Measurements from ENCODE around the gene NR1I3. TPM values are rescaled to one million over a fixed set of nuclear protein-coding genes. Genes with fewer than 3 reads are reported as not detected.
"Not testable (repeated sequence)": the region's sequence is repeated elsewhere in the genome, so short reads cannot be mapped to it uniquely, and the experiment has no call there.

NR1I3 gene
- total RNA-seq, 1 donor from 2014 or later = not detected

GRCh38 chr1:161259345-161259702, 21.3 kb upstream of the NR1I3 start:
- Mint-ChIP-seq H3K9me3 (ENCODE audit: unreplicated experiment) (peaks cover 11% of the 10 kb centered on the region), H3K36me3 (ENCODE audit: low read depth, unreplicated experiment) (peaks cover 22% of the 10 kb centered on the region), H3K4me1 (ENCODE audit: unreplicated experiment) (peaks cover 6% of the 10 kb centered on the region), H3K27ac (ENCODE audit: unreplicated experiment) (no peak overlapping the region), H3K27me3 (ENCODE audit: unreplicated experiment) (peaks cover 20% of the 10 kb centered on the region), H3K4me3 (ENCODE audit: unreplicated experiment) (peak overlapping the region; percentile 51)
- no peak for DNase-seq (ENCODE audit: low spot score)
- TF ChIP-seq CTCF (IDR thresholded peaks at IDR 0.05; ENCODE audit: unreplicated experiment) = no peak

- Mint-ChIP-seq H3K9me3 (ENCODE audit: unreplicated experiment) (peaks cover 11% of the 10 kb centered on the region), H3K36me3 (ENCODE audit: low read depth, unreplicated experiment) (peaks cover 22% of the 10 kb centered on the region), H3K27ac (ENCODE audit: unreplicated experiment) (peak within 1 kb of the TSS; percentile 74), H3K4me1 (ENCODE audit: unreplicated experiment) (peaks cover 6% of the 10 kb centered on the region), H3K4me3 (ENCODE audit: unreplicated experiment) (peak within 1 kb of the TSS; percentile 85), H3K27me3 (ENCODE audit: unreplicated experiment) (peaks cover 20% of the 10 kb centered on the region)
- no peak for TF ChIP-seq CTCF (IDR thresholded peaks at IDR 0.05; ENCODE audit: unreplicated experiment)
- peak; percentile 47 for DNase-seq (ENCODE audit: low spot score)
Observed at GRCh38 chr1:161258439-161259344, 20.7 kb upstream of the NR1I3 start, which contains the start of gene PCP4L1. Gene PCP4L1 (plus strand): TSS chr1:161258745. CDS start chr1:161258975, 230 bp downstream.

GRCh38 chr1:161257109-161257508, 19.1 kb upstream of the NR1I3 start:
- H3K4me1 Mint-ChIP-seq (ENCODE audit: unreplicated experiment); H3K27ac Mint-ChIP-seq (ENCODE audit: unreplicated experiment); H3K4me3 Mint-ChIP-seq (ENCODE audit: unreplicated experiment): not testable (repeated sequence)
- Mint-ChIP-seq H3K36me3 (ENCODE audit: low read depth, unreplicated experiment) (peaks cover 22% of the 10 kb centered on the region), H3K9me3 (ENCODE audit: unreplicated experiment) (peaks cover 11% of the 10 kb centered on the region), H3K27me3 (ENCODE audit: unreplicated experiment) (peaks cover 20% of the 10 kb centered on the region)
- DNase-seq (ENCODE audit: low spot score) = peak; percentile 11

- H3K36me3 Mint-ChIP-seq (ENCODE audit: low read depth, unreplicated experiment) = peaks cover 22% of the 10 kb centered on the region
- not testable (repeated sequence) for DNase-seq (ENCODE audit: low spot score); H3K27ac Mint-ChIP-seq (ENCODE audit: unreplicated experiment); H3K4me3 Mint-ChIP-seq (ENCODE audit: unreplicated experiment); H3K4me1 Mint-ChIP-seq (ENCODE audit: unreplicated experiment)
- peaks cover 22% of the 10 kb centered on the region for H3K27me3 Mint-ChIP-seq (ENCODE audit: unreplicated experiment)
- peaks cover 11% of the 10 kb centered on the region for H3K9me3 Mint-ChIP-seq (ENCODE audit: unreplicated experiment)
Observed at GRCh38 chr1:161255955-161256520, 18.0 kb upstream of the NR1I3 start.

GRCh38 chr1:161255302-161255701, 17.3 kb upstream of the NR1I3 start:
- H3K4me1 Mint-ChIP-seq (ENCODE audit: unreplicated experiment); DNase-seq (ENCODE audit: low spot score); H3K27ac Mint-ChIP-seq (ENCODE audit: unreplicated experiment); H3K4me3 Mint-ChIP-seq (ENCODE audit: unreplicated experiment): not testable (repeated sequence)
- Mint-ChIP-seq H3K9me3 (ENCODE audit: unreplicated experiment) (peaks cover 11% of the 10 kb centered on the region), H3K27me3 (ENCODE audit: unreplicated experiment) (peaks cover 21% of the 10 kb centered on the region), H3K36me3 (ENCODE audit: low read depth, unreplicated experiment) (peaks cover 21% of the 10 kb centered on the region)

- H3K9me3 Mint-ChIP-seq (ENCODE audit: unreplicated experiment) = no peaks in the 10 kb centered on the region
- no peak for DNase-seq (ENCODE audit: low spot score)
- peaks cover 6% of the 10 kb centered on the region for H3K36me3 Mint-ChIP-seq (ENCODE audit: low read depth, unreplicated experiment)
- H3K4me3 Mint-ChIP-seq (ENCODE audit: unreplicated experiment) = no peak overlapping the region
- no peak for TF ChIP-seq CTCF (IDR thresholded peaks at IDR 0.05; ENCODE audit: unreplicated experiment)
- H3K27me3 Mint-ChIP-seq (ENCODE audit: unreplicated experiment) = peaks cover 2% of the 10 kb centered on the region
- no peak overlapping the region for H3K27ac Mint-ChIP-seq (ENCODE audit: unreplicated experiment)
- peaks cover 4% of the 10 kb centered on the region for H3K4me1 Mint-ChIP-seq (ENCODE audit: unreplicated experiment)
Observed at GRCh38 chr1:161251579-161251978, 13.6 kb upstream of the NR1I3 start.

All from endothelial cell (in vitro differentiated cells).